Choroid plexus epithelial cell (primary cell): ENCODE data around the gene MRPL49.

Experiments used
- DNase-seq: peaks from one replicate; pipeline ENCODE4 v3.0.0-alpha.2; 2010; ENCODE audit warnings: low read depth
- H3K4me3 ChIP-seq: 2 replicates; pipeline ENCODE4 v1.5.1; 2011; ENCODE audit warnings: low read depth, mild to moderate bottlenecking, control low read depth, low read length, moderate library complexity
- TF ChIP-seq, protein P1 (sequence below): conservative IDR thresholded peaks from 2 replicates; pipeline ENCODE4 v1.5.1; 2011; ENCODE audit warnings: low read depth, mild to moderate bottlenecking, control low read depth, inconsistent platforms, low read length, moderate library complexity

Gene MRPL49

DNA sequence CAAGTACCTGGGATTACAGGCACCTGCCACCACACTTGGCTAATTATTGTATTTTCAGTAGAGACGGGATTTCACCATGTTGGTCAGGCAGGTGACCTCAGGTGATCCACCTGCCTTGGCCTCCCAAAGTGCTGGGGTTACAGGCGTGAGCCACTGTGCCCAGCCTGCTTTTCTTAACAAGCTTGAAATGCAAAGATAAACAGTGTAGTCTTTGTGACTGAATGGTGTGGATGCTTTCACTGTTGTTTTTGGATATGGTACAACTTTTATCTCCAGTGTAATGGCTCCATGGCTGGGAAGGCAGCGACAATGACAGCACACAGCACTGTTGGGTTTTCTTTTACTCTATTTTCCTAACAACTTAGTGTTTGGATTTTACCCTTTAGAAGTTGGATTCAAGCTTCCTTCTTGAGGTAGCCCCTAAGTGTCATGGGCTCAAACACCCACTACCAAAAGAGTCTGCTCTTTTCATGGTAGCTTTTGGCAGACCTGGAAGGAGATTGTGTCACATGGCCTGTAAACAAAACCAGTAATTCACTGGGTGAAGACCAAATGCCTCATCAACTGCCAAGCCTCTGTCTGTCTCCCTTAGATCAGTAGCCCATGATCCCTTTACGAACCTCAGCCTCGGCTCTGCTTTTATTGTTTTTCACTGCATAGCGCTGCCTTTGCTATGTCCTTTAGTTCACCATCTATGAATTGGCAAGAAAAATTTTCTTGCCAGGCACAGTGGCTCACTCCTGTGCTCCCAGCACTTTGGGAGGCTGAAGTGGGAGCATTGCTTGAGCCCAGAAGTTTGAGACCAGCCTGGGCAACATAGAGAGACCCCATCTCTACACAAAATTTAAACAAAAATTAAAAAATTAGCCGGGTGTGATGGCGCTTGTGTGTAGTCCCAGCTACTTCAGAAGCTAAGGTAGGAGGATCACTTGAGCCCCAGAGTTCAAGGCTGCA lies 19.7 kb upstream of the MRPL49 start:
- TF ChIP-seq, protein P1, sequence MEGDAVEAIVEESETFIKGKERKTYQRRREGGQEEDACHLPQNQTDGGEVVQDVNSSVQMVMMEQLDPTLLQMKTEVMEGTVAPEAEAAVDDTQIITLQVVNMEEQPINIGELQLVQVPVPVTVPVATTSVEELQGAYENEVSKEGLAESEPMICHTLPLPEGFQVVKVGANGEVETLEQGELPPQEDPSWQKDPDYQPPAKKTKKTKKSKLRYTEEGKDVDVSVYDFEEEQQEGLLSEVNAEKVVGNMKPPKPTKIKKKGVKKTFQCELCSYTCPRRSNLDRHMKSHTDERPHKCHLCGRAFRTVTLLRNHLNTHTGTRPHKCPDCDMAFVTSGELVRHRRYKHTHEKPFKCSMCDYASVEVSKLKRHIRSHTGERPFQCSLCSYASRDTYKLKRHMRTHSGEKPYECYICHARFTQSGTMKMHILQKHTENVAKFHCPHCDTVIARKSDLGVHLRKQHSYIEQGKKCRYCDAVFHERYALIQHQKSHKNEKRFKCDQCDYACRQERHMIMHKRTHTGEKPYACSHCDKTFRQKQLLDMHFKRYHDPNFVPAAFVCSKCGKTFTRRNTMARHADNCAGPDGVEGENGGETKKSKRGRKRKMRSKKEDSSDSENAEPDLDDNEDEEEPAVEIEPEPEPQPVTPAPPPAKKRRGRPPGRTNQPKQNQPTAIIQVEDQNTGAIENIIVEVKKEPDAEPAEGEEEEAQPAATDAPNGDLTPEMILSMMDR, result no peak
- H3K4me3 ChIP-seq, result no peak overlapping the region
- no peak for DNase-seq

DNA sequence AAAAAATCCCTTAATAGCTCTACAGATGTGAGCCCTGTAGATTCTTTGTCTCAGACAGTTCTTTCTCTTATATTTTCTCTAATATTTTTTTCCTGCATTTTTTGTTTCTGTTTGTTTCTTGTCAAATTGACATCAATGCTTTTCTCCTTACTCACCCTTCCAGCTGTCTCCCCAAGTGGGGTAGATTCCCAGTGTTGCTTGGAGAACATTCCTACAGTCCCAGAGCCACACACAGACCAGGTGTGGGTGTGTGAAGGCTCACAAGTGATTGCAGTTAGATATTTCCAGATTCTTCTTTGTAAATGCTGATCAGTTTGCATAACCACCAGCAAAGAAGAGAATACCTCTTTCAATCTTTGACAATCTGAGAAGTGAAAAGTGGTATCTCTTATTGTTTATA lies 18.6 kb upstream of the MRPL49 start:
- no peak for DNase-seq
- TF ChIP-seq, protein P1, result no peak
- H3K4me3 ChIP-seq, result no peak overlapping the region

DNA sequence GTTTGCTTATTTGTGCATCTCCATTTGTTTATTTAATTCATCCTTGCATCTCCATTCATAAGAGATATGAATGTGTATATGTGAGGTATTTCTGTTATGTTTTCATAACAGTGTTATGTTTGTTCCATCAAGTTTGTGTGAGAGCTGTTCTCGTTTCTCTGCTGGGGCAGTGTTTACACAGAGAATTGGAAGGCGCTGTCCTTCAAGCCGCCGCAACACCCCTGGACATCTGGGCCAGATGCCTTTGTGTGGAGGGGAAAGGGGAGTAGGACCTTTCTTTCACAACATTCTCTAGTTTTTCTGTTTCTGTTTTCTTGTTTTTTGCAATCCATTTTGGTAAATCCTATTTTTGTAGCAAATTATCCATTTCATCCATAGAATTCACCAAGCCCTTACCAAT lies 17.5 kb upstream of the MRPL49 start:
- no peak for DNase-seq
- TF ChIP-seq, protein P1, result no peak
- no peak overlapping the region for H3K4me3 ChIP-seq

DNA sequence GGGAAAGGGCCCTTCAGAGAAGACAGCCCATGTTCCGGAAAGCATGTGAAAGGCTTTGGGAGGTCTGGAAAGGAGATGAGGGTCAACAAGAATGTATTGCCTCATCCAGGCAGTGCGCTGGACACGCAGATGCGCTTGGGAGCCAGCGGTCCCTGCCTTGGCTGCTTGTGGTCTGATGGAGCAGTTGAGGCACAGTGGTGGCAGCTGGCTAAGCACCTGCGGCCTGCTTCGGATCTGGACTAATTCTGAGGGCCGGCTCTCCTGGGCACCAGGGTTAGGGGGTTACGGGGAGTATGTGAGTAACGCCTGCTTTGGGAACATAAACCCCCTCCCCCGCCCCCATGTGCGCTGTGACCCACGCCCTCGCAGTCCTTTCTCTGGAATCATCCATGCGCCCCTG lies 15.0 kb upstream of the MRPL49 start:
- TF ChIP-seq, protein P1, result no peak
- no peak for DNase-seq
- H3K4me3 ChIP-seq, result no peak overlapping the region

DNA sequence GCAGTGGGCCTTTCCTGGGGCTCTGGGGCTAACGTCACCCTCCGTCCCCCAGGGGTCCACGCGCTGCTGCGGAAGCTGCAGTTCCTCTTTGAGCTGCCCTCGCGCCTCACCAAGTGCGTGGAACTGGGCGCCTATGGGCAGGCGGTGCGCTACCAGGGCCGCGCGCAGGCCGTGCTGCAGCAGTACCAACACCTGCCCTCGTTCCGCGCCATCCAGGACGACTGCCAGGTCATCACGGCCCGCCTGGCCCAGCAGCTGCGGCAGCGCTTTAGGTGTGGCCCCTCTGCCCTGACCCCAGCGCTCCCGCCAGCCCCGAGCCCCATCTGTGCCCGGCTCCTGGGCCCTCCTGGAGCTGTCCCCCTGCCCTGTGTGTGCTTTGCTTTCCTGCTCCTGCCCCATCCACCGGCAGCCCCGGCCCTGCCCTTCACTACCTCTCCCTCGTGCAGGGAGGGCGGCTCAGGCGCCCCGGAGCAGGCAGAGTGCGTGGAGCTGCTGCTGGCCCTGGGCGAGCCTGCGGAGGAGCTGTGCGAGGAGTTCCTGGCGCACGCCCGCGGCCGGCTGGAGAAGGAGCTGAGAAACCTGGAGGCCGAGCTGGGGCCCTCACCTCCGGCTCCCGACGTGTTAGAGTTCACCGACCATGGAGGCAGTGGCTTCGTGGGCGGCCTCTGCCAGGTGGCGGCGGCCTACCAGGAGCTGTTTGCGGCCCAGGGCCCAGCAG lies 14.2 kb upstream of the MRPL49 start:
- TF ChIP-seq, protein P1, result no peak
- DNase-seq, result no peak
- H3K4me3 ChIP-seq, result no peak overlapping the region

DNA sequence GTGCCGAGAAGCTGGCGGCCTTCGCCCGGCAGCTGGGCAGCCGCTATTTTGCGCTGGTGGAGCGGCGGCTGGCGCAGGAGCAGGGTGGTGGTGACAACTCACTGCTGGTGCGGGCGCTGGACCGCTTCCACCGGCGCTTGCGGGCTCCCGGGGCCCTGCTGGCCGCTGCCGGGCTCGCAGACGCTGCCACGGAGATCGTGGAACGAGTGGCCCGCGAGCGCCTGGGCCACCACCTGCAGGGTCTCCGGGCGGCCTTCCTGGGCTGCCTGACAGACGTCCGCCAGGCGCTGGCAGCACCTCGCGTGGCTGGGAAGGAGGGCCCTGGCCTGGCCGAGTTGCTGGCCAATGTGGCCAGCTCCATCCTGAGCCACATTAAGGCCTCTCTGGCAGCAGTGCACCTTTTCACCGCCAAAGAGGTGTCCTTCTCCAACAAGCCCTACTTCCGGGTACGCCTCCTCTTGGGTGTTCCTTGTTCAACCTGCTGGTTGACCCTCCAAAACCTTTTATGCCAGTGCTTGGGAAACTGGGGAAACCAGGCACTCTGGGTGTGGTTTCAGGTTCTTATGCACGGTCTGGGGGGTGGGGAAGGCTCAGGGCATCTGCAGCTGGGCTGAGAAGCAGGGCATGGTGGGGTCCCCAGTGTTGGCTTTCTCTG lies 13.5 kb upstream of the MRPL49 start:
- no peak overlapping the region for H3K4me3 ChIP-seq
- no peak for DNase-seq
- TF ChIP-seq, protein P1, result no peak
